ENCODE measurements around the gene NQO2.

The NQO2 gene

GRCh38 chr6:2964793-2965505 lies 34.7 kb upstream of the NQO2 start:
- TF ChIP-seq CTCF (IDR thresholded peaks at IDR 0.05) = no peak

- no peak for TF ChIP-seq CTCF (IDR thresholded peaks at IDR 0.05)
Observed at GRCh38 chr6:2966347-2966746, 33.3 kb upstream of the NQO2 start.

GRCh38 chr6:2967936-2968335 lies 31.8 kb upstream of the NQO2 start:
- TF ChIP-seq CTCF (IDR thresholded peaks at IDR 0.05) = no peak

GRCh38 chr6:2968600-2969135 lies 31.0 kb upstream of the NQO2 start:
- TF ChIP-seq CTCF (IDR thresholded peaks at IDR 0.05) = no peak

GRCh38 chr6:2969549-2969948 lies 30.1 kb upstream of the NQO2 start:
- no peak for TF ChIP-seq CTCF (IDR thresholded peaks at IDR 0.05)

GRCh38 chr6:2970034-2970685 lies 29.5 kb upstream of the NQO2 start:
- TF ChIP-seq CTCF (IDR thresholded peaks at IDR 0.05) = no peak

- no peak for TF ChIP-seq CTCF (IDR thresholded peaks at IDR 0.05)
Observed at GRCh38 chr6:2970753-2971419, 28.8 kb upstream of the NQO2 start.
